HG02571 (cell line): ENCODE data around the gene UBXN6.

Source experiments
- ATAC-seq: cut with Tn5 transposase; IDR thresholded peaks from one replicate; pipeline ENCODE4 v1.9.1; 2021; ENCODE audit warnings: mild to moderate bottlenecking, moderate library complexity; ENCODE audit not compliant: unreplicated experiment

The UBXN6 gene

GRCh38 chr19:4413588-4413987 lies 44.0 kb downstream of the UBXN6 start:
- no peak for ATAC-seq

GRCh38 chr19:4409123-4409933 lies 48.3 kb downstream of the UBXN6 start:
- no peak for ATAC-seq

GRCh38 chr19:4406626-4407025 lies 51.0 kb downstream of the UBXN6 start:
- ATAC-seq, result no peak

- no peak for ATAC-seq
Measured at GRCh38 chr19:4405977-4406376, 51.6 kb downstream of the UBXN6 start.

- ATAC-seq, result no peak
Measured at GRCh38 chr19:4403005-4403761, 54.4 kb downstream of the UBXN6 start.

GRCh38 chr19:4402171-4403004 lies 55.2 kb downstream of the UBXN6 start, which contains the start of gene CHAF1A:
Gene CHAF1A, plus strand, starts transcription at chr19:4402640. Its CDS starts 123 bp downstream, at chr19:4402763.
- peak; percentile 76 for ATAC-seq

- ATAC-seq, result no peak
Measured at GRCh38 chr19:4401769-4402170, 55.8 kb downstream of the UBXN6 start.

- peak; percentile 52 for ATAC-seq
Measured at GRCh38 chr19:4400135-4400936, 57.3 kb downstream of the UBXN6 start, which contains the start of gene SH3GL1. Gene SH3GL1, minus strand, starts transcription at chr19:4400547. Its CDS starts 179 bp downstream, at chr19:4400368.

GRCh38 chr19:4399812-4400134 lies 57.8 kb downstream of the UBXN6 start:
- no peak for ATAC-seq

- no peak for ATAC-seq
Measured at GRCh38 chr19:4396949-4397783, 60.4 kb downstream of the UBXN6 start.
